Body of pancreas (tissue), 4 donors: ENCODE measurements around the gene RASA3. TPM values are rescaled to one million over a fixed set of nuclear protein-coding genes. Genes with fewer than 3 reads are reported as not detected.

Experiments
- ATAC-seq: fragments of 150-250 bp; one replicate; pipeline ENCODE4 v1.9.1; 2016
- DNase-seq, 4 donors: peaks; one replicate each; pipeline ENCODE4 v3.0.0-alpha.2; 2019
- H3K27ac ChIP-seq, 4 donors: fragments of 200-600 bp; sonication (generic); 1 replicate in 3 of 4; 2 replicates in 1 of 4; pipeline versions ENCODE4 v1.5.1 to v1.6.1; 2016 to 2019; ENCODE audit warnings: mild to moderate bottlenecking in 1 of 4, mixed read lengths in 1 of 4, moderate library complexity in 1 of 4
- H3K27me3 ChIP-seq, 2 donors: fragments of 200-600 bp; sonication (generic); one replicate each; pipeline ENCODE4 v1.6.0; 2016; ENCODE audit warnings: mild to moderate bottlenecking in 1 of 2
- H3K36me3 ChIP-seq, 2 donors: fragments of 200-600 bp; sonication (generic); replicated peaks in 1 of 2; 2 replicates each; pipeline ENCODE4 v1.5.1; 2016; ENCODE audit warnings: low read depth in 2 of 2; ENCODE audit not compliant: insufficient read depth in 1 of 2
- H3K4me1 ChIP-seq: fragments of 200-600 bp; sonication (generic); one replicate; pipeline ENCODE4 v1.6.0; 2016
- H3K4me3 ChIP-seq, 2 donors: fragments of 200-600 bp; sonication (generic); 1 replicate in 1 of 2; 2 replicates in 1 of 2; pipeline ENCODE4 v1.5.1; 2016 to 2019
- H3K9me3 ChIP-seq, 3 donors: fragments of 200-600 bp; sonication (generic); 1 replicate in 2 of 3; 2 replicates in 1 of 3; pipeline ENCODE4 v1.5.1; 2016
- POLR2A ChIP-seq, 3 donors: fragments of 450-650 bp; IDR thresholded peaks; one replicate each; pipeline ENCODE4 v1.6.1; 2016; ENCODE audit warnings: antibody characterized with exemption in 3 of 3, mild to moderate bottlenecking in 2 of 3
- WGBS, 2 donors: methylation state at CpG; one replicate each; pipeline ENCODE4 v1.1.5; 2017; 5-methylcytosine and 5-hydroxymethylcytosine counted together
- intact Hi-C: fragments of 100-400 bp; cut with DNase I; formaldehyde crosslinking; loops from one replicate; pipeline ENCODE4 v1.15.1; 2023
- total RNA-seq, 2 donors: library from RNA; depleted of rRNA; stranded (reverse); fragments of >200 nt; gene quantifications; one replicate each; pipeline ENCODE4 v1.1.0, GENCODE V29; 2016
- TF ChIP-seq, protein P1 (sequence below), 7 experiments: fragments of 450-650 bp in 4 of 7; fragments of 200-600 bp in 3 of 7; sonication (generic) in 3 of 7; IDR thresholded peaks; one replicate each; pipeline ENCODE4 v1.5.1; 2016 to 2019; ENCODE audit warnings: antibody characterized with exemption in 7 of 7

Gene RASA3
- total RNA-seq, 2 donors from 2014 or later, result 10.2 to 19.2 TPM

GRCh38 chr13:114023716-114024602 lies 108.5 kb downstream of the RASA3 start:
- H3K27me3 ChIP-seq, result no peaks in the 10 kb centered on the region
- no peaks in the 10 kb centered on the region for H3K9me3 ChIP-seq
- peaks cover 7% of the 10 kb centered on the region for H3K4me1 ChIP-seq
- H3K36me3 ChIP-seq, result no peaks in the 10 kb centered on the region
- no peak overlapping the region for H3K4me3 ChIP-seq
- intact Hi-C loops, result no loop called here
- ATAC-seq, result no peak
- TF ChIP-seq, protein P1, sequence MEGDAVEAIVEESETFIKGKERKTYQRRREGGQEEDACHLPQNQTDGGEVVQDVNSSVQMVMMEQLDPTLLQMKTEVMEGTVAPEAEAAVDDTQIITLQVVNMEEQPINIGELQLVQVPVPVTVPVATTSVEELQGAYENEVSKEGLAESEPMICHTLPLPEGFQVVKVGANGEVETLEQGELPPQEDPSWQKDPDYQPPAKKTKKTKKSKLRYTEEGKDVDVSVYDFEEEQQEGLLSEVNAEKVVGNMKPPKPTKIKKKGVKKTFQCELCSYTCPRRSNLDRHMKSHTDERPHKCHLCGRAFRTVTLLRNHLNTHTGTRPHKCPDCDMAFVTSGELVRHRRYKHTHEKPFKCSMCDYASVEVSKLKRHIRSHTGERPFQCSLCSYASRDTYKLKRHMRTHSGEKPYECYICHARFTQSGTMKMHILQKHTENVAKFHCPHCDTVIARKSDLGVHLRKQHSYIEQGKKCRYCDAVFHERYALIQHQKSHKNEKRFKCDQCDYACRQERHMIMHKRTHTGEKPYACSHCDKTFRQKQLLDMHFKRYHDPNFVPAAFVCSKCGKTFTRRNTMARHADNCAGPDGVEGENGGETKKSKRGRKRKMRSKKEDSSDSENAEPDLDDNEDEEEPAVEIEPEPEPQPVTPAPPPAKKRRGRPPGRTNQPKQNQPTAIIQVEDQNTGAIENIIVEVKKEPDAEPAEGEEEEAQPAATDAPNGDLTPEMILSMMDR (IDR thresholded peaks at IDR 0.05), result no peak
- TF ChIP-seq POLR2A (IDR thresholded peaks at IDR 0.05), result no peak
- no peak for DNase-seq
- no peak overlapping the region for H3K27ac ChIP-seq
- 91 to 94% methylated on average over 19 to 34 of the region's 35 CpGs for WGBS, 2 donors

GRCh38 chr13:114022876-114023275 lies 109.5 kb downstream of the RASA3 start:
- intact Hi-C loops, result no loop called here
- no peak overlapping the region for H3K4me3 ChIP-seq
- TF ChIP-seq POLR2A (IDR thresholded peaks at IDR 0.05), result no peak
- TF ChIP-seq, protein P1 (IDR thresholded peaks at IDR 0.05), result no peak
- ATAC-seq (no peak), DNase-seq (no peak)
- no peaks in the 10 kb centered on the region for H3K27me3 ChIP-seq
- H3K27ac ChIP-seq, result no peak overlapping the region
- WGBS, 2 donors, result 88 to 97% methylated on average over 3 to 12 of the region's 12 CpGs
- no peaks in the 10 kb centered on the region for H3K9me3 ChIP-seq
- peaks cover 7% of the 10 kb centered on the region for H3K4me1 ChIP-seq
- no peaks in the 10 kb centered on the region for H3K36me3 ChIP-seq

GRCh38 chr13:114022309-114022669 lies 110.1 kb downstream of the RASA3 start:
- ATAC-seq (no peak), DNase-seq (no peak)
- WGBS, 2 donors, result 84 to 96% methylated on average over 4 to 9 of the region's 9 CpGs
- intact Hi-C loops, result no loop called here
- Histone ChIP-seq H3K4me3 (no peak overlapping the region), H3K27ac (no peak overlapping the region), H3K36me3 (no peaks in the 10 kb centered on the region), H3K4me1 (peaks cover 7% of the 10 kb centered on the region), H3K9me3 (no peaks in the 10 kb centered on the region), H3K27me3 (no peaks in the 10 kb centered on the region)
- TF ChIP-seq POLR2A (IDR thresholded peaks at IDR 0.05), result no peak
- TF ChIP-seq, protein P1 (IDR thresholded peaks at IDR 0.05), result no peak

DNA sequence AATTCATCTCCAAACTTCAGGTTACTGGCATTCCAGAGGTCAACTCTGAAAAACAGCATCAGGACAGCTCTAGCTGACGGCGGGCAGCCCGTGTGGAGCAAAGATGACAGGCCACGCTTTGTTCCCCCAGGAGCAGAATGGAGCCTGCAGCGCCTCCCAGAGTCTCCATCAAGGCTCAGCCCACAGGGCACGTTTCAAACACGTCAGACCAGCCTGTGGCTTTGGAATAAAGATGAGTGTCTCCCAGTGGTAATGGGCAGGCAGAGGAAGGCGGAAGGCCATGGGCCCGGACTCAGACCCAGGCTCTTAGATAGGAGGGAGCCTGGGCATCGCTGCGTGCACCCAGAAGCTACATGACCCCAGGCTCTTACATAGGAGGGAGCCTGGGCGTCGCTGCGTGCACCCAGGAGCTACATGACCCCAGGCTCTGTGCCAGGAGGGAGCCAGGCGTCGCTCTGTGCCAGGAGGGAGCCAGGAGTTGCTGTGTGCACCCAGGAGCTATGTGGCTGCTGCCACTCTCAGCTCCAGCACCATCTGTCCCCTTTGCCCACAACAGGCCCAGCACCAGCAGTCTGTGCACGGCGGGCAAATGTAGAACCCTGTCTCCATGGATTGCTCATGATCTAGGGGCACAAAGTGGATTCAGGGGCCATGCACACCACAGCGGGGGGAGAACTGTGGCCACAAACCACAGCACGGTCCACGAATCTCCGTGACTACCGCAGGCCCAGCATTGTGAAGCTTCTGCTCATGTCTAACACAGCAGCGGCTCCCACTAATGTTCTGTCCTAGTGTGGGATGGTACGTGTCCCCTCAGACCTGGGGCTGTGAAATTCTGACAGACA lies 110.7 kb downstream of the RASA3 start:
- DNase-seq (no peak), ATAC-seq (no peak)
- Histone ChIP-seq H3K4me1 (peaks cover 7% of the 10 kb centered on the region), H3K27ac (no peak overlapping the region), H3K4me3 (no peak overlapping the region), H3K27me3 (no peaks in the 10 kb centered on the region), H3K36me3 (no peaks in the 10 kb centered on the region), H3K9me3 (no peaks in the 10 kb centered on the region)
- WGBS, 2 donors, result 80 to 94% methylated on average over 11 to 25 of the region's 25 CpGs
- TF ChIP-seq, protein P1 (IDR thresholded peaks at IDR 0.05), result no peak
- TF ChIP-seq POLR2A (IDR thresholded peaks at IDR 0.05), result no peak
- intact Hi-C loops, result no loop called here
